A204.1 (cell line): ENCODE data around the gene ZNF75A.
"Not testable (repeated sequence)": the region's sequence is repeated elsewhere in the genome, so short reads cannot be mapped to it uniquely, and the experiment has no call there.

Experiments used
- FAIRE-seq: peaks from 2 replicates; lab custom pipeline; 2012; peaks lifted over from hg19 to GRCh38; lab: Jason Lieb, UNC

ZNF75A gene

DNA sequence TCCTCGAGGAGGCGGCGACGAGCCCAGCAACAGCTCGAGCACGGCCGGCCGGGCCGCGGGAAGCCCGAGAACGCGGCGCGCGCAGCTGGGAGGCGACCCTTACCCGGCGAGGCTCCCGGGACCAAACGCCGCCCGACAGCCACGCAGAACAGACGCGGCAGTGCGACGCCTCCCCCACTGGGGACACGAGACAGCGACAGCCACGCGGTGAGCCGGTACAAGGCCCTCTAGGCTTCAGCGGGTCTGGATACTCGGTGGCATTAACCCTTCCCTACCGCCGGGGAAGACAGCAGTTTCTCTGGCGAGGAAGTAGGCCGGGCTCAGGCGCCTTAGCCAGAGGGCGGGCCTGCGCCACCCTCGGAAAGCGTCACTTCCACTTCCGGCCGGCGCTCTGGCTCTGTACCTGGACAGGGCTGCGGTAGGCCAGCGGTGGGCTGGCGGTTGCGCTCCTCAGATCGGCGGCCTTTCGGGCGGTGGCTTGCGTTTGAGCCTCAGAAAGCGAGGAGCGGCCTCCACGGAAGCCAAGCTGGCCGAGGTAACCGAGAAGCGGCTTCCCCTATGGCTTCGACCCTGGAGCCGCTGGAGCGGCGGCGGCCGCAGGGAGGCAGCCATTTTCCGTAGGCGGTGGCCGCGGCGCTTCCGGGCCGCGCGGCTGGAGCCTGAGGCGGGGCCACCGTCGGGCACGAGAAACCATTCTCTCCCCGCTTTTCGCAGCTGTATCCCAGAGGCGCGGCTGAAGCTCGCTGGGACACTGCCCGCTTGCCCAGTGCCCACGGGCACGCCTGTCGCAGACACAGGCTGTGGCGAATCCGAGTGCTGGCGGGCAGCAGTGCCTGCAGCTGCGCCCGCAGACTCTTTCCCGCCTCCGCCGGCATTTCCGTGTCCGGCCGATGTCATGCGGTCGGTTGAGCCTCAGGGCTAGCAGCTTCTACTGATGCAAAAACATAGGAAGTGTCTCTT is at the start of gene ZNF75A, which contains the start of gene TIGD7:
ZNF75A (plus strand) TSS at position 389 of the 960 bp plus-strand sequence. CDS start 2,932 bp downstream, outside the sequence.
TIGD7 (minus strand) TSS at position 322 of the 960 bp plus-strand sequence. CDS start 4,816 bp downstream, outside the sequence.
- FAIRE-seq: no peak

DNA sequence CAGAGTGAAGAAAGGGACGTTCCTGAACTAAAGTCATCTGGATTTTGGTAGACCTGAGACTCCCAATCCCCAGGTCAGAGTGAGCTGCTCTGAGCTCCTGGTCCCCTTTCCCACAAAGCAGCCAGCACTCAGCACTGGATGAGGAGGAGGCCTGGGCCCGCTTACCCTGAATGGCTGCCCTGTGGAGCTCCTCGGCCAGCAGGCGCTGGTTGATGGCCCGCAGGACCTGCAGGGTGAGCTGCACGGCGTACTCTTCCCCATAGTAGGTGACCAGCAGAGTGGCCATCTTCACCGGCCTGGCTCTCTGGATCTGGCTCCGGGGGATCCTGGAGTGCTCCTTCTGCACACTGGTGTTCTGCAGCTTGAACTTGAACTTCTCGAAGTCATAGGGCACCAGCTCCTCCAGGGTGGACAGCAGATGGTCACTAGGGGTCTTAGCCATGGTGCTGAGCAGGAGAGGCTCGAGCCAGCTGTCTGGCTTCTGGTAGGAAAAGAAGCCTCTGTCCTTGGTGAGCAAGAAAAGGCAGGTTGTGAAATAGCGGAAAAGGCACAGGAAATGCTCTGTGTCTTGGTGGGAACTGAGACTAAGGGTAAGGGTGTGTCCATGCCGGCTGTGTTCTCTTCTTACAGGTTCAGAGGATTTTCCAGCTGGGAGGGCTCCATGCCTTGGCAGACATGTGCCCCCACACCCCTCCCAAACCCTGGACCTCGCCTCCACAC is 49.0 kb upstream of the ZNF75A start, which contains the start of gene MEFV:
MEFV (minus strand) TSS at position 488 of the 720 bp plus-strand sequence; CDS start at position 442, 46 bp downstream.
- no peak for FAIRE-seq

DNA sequence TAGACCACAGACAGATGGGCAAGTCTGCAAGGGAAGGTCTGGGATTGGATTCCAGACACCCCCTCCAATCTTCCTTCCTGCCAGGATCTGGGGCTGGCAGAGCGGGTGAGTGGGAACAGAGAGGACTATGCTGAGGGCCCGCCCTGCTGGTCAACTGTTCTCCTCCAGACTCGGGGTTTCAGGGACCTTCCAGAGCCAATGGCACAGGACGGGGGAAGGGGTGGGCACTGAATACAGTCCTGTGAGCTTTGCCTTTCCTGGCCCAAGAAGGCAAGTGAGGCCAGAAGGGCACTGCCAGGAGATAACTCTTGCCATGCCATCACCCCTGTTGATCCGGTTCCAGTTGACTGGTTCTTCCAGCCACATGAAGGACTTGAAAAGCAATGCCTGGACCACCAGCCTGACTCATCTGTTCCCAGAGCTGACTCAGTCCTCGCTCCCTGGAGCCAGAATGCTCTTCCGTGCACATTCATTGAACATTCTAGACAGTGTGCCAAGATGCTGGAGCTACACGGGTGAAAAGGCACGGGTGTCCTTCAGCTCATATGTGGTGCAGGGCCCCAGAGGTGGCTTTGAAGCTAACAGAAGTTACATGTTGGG is 48.3 kb upstream of the ZNF75A start:
- no peak for FAIRE-seq

DNA sequence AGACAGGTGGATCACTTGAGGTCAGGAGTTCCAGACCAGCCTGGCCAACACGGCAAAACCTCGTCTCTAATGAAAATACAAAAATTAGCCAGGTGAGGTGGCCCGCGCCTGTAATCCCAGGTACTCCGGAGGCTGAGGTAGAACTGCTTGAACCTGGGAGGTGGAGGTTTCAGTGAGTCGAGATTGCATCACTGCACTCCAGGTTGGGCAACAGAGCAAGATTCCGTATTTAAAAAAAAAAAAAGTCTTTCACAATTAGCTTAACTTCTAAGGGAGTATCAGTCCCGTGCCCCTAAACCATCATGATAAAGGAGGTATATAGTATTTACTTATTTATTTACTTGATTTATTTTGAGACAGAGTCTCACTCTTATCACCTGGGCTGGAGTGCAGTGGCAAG is 45.5 kb upstream of the ZNF75A start:
- no peak for FAIRE-seq

DNA sequence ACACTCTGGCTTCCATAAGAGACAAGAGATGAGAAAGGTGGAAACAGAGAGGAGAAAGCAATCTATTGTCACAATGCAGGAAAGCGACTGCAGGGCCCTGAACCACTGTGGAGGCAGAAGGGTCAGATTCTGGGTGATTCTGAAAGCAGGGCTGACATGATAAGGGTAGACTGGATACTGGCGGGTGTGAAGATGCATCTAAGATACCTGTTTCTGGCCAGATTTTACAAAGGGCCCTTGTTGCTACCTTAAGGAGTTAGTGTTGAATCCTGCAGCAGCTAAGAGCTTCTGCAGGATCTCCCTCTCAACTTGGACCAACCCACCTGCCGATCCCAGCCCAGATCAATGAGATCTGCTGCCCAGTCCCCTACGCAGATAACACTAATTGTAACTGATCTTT is 42.8 kb upstream of the ZNF75A start:
- no peak for FAIRE-seq

DNA sequence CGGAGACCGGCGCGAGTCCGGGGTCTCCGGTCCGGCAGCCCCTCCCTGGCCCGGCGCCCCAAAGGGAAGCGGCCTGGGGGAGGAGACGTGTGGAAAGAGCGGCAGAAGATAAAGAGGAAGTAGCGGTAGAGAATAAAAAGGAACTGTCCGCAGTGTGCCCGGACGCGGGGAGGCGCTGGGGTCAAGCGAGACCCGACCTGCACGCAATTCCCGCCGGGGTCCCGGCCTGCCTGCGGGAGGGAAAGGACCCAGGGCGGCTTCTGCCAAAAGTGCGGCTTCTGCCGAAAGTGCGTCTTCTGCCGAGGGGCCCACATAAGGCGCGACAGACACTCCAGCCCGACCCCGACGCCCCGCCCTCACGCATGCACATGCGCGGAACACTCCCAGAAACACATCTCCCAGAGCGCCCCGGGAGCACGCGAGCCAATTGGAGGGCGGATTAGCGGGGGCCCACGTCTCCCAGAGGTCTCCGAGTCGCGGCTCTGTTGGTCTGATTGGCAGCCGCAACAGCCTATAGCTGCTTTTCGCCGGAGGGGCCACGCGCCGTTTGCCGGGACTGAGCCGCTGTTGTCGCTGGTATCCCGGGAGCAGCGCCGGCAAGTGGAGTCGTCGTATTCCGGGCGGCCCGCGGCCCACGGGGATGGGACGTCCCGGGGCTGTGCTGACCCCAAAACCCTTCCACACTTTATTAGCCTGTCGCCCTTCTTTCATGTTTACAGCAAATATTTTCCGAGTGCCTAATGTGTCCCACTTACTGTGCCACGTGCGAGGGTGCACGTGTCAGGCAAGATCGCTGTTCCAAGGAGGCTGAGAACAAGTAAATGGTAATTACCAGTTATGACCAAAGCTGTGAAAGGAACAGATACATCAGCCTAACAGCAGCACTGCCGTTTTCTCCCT is 40.9 kb upstream of the ZNF75A start:
- peak; percentile 86 for FAIRE-seq

DNA sequence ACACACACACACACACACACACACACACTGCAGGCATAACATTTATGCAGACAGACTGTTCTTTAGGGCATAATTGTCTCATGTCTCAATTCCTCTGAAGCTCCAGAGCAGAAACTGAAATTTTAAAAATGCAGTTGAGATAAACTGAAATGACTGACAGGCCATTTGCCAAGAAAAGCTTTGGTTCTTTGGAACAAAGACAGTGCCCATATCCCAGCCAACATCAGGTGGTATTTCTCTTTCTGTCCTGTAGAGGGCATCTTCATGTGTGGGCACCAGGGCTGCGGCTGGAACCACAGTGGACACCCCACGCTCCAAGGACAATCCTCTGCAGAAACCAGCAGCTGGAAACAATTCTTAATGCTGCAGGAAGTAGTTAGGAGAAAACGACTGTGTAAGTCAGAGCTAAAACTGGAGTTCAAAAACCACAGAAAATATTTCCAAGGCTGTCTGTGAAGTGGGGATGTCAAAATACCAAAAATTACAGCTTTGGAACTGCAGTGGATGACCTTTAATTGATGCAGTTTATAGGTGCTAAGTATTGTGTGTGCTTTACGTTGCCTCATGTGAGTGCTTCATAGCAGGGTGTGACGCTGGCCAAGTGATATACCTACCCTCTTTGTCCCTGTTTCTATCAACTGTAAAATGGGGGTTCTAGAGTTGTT is 38.3 kb upstream of the ZNF75A start:
- FAIRE-seq: no peak

DNA sequence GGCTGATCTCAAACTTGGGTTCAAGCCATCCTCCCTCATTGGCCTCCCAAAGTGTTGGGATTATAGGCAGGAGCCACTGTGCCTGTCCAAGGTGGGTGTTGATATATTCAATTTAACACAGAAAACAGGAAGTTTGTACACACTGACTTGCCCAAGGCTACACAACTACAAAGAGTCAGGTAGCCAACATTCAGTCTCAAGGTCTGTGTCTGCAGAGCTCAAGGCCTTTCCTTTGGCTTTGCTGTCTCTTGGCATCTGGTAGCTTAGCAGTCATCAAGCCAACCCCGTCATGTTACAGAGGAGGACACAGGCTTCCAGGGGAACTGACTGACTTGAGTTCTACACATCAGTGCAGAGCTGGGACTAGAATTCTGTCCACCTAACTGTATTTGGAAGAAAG is 37.0 kb upstream of the ZNF75A start:
- FAIRE-seq: no peak

DNA sequence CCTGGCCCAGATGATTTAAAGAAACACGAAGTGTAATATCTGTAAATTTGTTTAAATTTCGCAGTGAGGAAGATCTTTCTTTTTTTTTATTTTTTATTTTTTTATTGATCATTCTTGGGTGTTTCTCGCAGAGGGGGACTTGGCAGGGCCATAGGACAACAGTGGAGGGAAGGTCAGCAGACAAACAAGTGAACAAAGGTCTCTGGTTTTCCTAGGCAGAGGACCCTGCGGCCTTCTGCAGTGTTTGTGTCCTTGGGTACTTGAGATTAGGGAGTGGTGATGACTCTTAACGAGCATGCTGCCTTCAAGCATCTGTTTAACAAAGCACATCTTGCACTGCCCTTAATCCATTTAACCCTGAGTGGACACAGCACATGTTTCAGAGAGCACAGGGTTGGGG is 34.6 kb upstream of the ZNF75A start:
- FAIRE-seq: not testable (repeated sequence)

DNA sequence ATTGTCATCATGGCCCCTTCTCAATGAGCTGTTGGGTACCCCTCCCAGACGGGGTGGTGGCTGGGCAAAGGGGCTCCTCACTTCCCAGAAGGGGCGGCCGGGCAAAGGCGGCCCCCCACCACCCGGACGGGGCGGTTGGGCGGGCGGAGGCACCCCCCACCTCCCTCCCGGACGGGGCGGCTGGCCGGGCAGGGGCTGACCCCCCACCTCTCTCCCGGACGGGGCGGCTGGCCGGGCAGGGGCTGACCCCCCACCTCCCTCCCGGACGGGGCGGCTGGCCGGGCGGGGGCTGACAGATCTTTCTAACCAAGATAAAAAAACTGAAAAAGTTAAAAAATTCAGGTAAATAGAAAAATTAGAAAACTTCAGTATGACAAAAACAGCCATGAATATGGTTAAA is 34.0 kb upstream of the ZNF75A start:
- FAIRE-seq: not testable (repeated sequence)

DNA sequence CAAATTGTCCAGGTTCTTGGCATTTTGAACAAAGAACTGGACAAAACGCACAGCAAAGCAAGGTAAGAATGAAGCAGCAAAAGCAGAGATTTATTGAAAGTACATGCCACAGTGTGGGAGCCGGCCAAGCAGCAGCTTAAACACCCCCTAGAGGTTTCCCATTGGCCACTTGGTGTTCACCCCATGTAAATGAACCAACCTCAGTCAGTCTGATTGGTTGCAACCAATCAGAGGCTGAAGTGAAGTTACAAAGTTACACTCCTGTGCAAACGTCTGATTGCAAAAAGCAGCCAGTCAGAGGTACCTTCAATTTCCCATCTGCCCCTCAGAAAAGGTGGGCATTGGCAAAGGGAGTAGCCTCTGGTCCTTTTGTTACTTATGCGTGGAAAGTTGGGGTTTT is 30.8 kb upstream of the ZNF75A start:
- FAIRE-seq: no peak

DNA sequence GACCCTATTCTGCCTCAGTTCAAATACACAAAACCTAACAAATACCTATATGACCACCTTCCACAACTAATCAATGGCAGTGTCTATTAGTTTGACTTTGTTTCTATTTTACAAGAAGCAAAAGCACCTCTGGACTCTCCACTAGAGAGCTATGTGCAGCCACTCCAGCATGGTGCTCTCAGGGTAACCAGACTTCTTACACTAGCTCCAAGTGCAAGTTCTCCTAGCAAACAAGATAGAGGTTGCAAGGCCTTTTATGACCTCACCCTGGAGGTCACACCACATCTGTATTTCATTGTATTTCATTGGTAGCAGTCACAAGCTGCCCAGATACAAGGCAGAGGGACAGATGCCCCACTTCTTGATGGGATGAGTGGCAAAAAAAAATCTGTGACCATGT is 30.4 kb upstream of the ZNF75A start:
- FAIRE-seq: no peak

DNA sequence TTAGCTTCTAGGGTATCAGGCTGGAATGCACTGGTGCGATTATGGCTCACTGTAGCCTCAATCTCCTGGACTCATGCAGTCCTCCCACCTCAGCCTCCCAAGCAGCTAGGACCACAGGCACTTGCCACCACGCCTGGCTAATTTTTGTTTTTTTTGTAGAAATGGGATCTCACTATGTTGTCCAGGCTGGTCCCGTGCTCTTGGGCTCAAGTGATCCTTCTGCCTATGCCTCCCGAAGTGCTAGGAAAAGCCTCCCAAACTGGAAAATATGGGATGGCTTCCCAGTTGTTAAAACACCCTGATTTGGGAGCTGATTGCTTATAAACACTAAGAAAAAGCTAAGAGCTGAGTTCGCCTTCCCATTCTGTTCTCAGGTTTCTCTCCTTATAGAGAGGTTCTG is 28.6 kb upstream of the ZNF75A start:
- no peak for FAIRE-seq

DNA sequence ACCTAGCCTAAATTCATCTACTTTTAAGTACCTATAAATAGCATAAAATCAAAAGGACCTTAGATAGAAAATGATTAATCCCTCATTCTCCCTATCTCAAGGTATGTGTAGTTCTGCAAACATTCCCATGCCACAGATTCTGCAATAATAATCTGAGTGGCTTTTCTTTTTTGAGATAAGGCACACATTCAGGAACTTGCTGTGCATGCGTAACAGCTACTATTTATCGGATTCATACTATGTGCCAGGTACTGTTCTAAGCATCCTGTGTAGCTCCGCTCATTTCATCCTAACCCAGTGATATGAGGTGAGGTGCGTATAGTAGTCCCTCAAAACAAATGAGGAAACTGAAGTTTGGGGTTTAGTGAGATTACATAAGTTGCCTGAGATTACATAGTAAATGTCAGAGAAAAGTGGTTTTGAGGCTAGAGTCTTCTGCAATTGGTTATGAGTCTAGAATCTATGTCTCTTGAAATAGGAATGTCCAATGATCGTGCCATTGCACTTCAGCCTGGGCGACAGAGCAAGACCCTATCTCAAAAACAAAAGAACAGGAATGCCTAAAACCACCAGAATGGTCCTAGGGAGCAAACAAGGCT is 24.0 kb upstream of the ZNF75A start:
- FAIRE-seq: no peak

DNA sequence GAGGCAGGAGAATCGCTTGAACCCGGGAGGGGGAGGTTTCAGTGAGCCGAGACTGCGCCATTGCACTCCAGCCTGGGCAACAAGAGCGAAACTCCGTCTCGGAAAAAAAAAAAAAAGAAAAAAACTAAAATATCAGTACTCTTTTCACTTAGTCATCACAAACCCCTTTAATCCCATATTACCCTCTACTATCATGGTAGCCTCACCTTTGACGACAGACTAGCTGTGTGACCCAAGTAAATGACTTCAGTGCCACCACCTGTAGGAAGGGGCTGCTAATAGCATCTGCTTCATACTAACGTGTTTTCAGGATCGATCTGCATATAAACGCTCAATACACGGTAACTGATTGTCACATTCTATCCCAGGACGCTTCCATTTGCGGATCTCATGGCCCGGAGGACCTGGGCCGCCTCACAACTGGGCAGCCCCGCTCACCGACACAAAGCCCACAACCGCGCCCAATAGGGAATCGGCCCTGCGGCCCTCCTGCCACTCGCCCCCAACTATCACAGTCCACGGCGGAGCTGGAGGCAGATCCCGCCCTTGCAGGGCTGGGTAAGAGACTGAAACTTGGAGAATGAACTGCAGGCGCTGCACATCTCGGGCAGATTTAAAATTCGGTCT is 23.1 kb upstream of the ZNF75A start:
- no peak for FAIRE-seq

DNA sequence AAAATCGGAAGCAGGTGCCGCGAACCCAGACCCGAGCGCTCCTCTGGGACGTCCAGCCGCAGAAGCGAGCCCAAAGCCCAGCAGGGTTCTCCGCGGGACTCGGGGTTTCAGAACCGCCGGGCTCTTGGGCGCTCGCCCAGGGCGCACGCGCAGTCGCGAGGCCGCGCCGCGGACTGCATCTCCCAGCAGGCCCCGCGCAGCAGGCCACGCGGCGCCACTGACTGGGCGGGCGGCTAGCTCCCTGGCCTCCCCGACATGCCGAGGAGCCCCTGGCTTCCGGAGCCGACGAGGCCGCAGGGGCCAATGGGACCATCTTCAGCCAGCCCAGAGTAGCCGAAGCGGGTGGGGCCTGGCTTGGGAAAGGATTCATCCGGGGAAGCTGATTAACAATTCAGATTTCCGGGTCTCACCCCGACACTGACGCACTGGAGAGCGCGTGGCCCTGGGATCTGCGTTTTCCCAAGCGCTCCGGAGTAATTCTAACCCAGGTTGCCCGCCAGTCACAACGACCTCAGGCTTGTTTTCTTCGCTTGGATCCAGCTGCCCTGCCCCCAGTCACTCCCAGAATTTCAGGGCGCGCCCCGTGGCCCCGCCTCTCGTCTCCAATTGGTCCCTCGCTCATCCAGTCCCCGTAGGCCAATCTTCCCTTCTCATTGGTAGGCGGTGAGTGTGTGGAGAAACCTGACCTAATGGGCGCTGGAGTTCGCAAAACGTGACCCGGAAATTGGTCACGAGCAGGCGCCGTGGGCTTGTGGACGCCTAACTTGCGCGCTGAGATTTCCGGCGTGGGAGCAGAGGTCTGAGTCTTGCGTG is 22.4 kb upstream of the ZNF75A start, which contains the start of gene ZNF263:
ZNF263 (plus strand) TSS at position 762 of the 813 bp plus-strand sequence. CDS start 328 bp downstream, outside the sequence.
- FAIRE-seq: peak; percentile 97

DNA sequence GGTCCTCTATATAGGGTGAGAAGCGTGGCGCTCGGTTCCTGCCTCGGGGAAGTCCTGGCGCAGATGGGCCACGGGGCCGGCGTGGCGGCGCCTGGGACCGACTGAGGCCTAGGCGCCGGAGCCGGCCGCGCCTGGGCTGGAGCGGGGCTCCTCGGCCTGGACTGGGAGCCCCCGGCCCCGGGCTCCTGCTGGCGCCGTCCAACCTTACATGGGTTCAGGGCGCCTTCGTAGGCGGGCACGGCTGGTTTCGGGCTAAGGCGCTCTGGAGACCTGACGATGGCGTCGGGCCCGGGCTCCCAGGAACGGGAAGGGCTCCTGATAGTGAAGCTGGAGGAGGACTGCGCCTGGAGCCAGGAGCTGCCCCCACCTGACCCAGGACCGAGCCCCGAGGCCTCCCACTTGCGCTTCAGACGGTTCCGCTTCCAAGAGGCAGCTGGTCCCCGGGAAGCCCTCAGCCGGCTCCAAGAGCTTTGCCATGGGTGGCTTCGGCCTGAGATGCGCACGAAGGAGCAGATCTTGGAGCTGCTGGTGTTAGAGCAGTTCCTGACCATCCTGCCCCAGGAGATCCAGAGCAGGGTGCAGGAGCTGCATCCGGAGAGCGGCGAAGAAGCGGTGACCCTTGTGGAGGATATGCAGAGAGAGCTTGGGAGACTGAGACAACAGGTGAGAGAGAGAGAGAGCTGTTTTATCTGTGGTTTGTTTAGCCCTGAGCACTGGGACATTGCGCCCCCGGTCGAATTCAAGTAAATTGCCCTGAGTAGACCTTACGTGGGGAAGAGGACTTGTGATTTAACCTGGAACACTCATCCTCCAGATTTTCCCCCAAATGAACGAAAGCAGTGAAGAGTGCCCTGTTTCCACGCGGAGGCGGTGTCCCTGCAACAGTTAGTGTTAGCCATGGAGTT is 21.5 kb upstream of the ZNF75A start:
- no peak for FAIRE-seq

DNA sequence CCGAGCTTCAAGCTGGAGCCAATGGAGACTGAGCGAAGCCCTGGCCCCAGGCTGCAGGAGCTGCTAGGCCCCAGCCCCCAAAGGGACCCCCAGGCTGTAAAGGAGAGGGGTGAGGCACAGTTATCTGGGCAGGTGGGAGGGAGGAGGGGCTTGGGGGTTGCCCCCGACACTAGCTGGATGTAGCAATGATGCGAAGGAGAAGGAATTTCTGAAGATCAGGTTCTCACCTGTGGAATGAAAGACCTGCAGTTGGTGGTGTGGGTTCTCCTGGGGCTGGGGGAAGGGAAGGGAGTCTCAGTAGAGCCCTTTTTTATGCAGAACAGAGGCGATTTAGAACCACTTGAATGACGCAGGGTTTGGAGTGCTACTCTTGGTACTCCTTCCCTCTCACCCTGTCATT is 20.2 kb upstream of the ZNF75A start:
- FAIRE-seq: no peak
